Endothelial cell (in vitro differentiated cells): ENCODE data around the gene PTRH1. TPM values are rescaled to one million over a fixed set of nuclear protein-coding genes. Genes with fewer than 3 reads are reported as not detected.

Source experiments
- DNase-seq: peaks from one replicate; pipeline ENCODE4 v3.0.0; 2021; ENCODE audit warnings: low spot score
- H3K27ac Mint-ChIP-seq: one replicate; pipeline ENCODE4 v1.8.0; 2021; ENCODE audit warnings: mixed read lengths, inconsistent platforms; ENCODE audit not compliant: unreplicated experiment
- H3K27me3 Mint-ChIP-seq: one replicate; pipeline ENCODE4 v1.8.0; 2021; ENCODE audit warnings: mild to moderate bottlenecking, moderate library complexity, mixed read lengths, inconsistent platforms; ENCODE audit not compliant: unreplicated experiment
- H3K36me3 Mint-ChIP-seq: one replicate; pipeline ENCODE4 v1.8.0; 2021; ENCODE audit warnings: mild to moderate bottlenecking, low read depth, mixed read lengths, inconsistent platforms; ENCODE audit not compliant: unreplicated experiment
- H3K4me1 Mint-ChIP-seq: one replicate; pipeline ENCODE4 v1.8.0; 2021; ENCODE audit warnings: mild to moderate bottlenecking, mixed read lengths, inconsistent platforms; ENCODE audit not compliant: unreplicated experiment
- H3K4me3 Mint-ChIP-seq: one replicate; pipeline ENCODE4 v1.8.0; 2021; ENCODE audit warnings: mild to moderate bottlenecking, mixed read lengths, inconsistent platforms; ENCODE audit not compliant: unreplicated experiment
- H3K9me3 Mint-ChIP-seq: one replicate; pipeline ENCODE4 v1.8.0; 2021; ENCODE audit warnings: mixed read lengths, inconsistent platforms; ENCODE audit not compliant: unreplicated experiment
- long read RNA-seq: library from polyadenylated mRNA; unstranded; transcript quantifications from one replicate; pipeline ENCODE4 v2.0.0, GENCODE V29; 2020; ENCODE audit not compliant: unreplicated experiment
- total RNA-seq: library from RNA; stranded (reverse); fragmentation: NEBNext Ultra II Directional; extraction: Animal tissue kit (Norgen Biotek cat#: 25700); gene quantifications from one replicate; pipeline ENCODE4 v1.2.1, GENCODE V29; 2021; ENCODE audit not compliant: unreplicated experiment
- TF ChIP-seq, protein P1 (sequence below): fragments of 200-600 bp; sonication (generic); IDR thresholded peaks from one replicate; pipeline ENCODE4 v1.5.0; 2021; ENCODE audit warnings: antibody characterized with exemption; ENCODE audit not compliant: unreplicated experiment

PTRH1 gene
- 15.3 TPM for total RNA-seq
- long read RNA-seq, transcript PTRH1-208 (5 exons, 814 nt), result major isoform, 6 of 9 reads
- long read RNA-seq, partial matches to known transcripts, result 0 of 9 reads
- long read RNA-seq, other reads (novel, unspliced or antisense), result 2 of 9 reads

DNA sequence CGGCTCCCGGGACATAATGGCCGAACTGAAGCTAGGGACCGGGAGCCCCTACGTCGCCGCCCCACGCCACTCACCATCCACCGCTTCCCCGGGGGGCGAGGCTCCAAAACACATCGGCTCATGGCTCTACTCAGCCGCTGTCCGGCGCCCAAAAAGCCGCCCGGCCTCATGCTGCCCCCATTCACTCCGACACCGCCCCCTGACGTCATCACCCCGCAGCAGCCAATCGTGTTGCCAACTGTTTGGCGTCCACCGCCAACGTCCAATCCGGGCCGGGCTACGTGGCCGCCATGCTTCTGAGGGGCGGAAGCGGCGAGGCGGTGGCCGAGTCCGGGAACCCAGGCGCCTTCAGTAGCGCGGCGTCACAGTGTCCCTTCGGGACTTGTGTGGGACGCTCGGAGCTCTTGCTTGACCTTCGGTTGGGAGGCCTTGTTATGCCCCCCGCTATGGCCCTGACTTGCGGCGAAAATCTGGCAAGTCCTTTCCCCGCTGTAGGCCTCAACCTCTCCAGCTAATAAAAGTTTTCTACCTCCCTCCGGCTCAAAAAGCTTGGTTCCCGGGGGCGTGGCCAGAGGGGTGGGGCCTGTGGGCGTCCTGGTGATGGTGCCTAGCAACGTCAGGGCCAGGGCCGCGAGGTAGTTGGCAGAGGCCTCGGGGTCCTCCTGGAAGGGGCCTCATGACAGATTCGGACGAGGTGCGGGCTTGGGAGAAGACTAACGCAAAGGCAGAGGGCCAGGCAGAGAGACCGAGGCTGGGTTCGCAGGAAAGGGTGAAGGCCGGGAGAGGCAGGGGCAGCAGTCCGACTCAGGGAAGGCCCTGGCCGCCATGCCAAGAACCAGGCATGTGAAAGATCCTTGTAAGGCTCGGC lies at the start of gene PTRH1, which contains the start of gene TTC16:
TSS of gene PTRH1 (minus strand) at position 194 of the 868 bp plus-strand sequence. CDS start at position 170, 24 bp downstream.
TSS of gene TTC16 (plus strand) at position 610 of the 868 bp plus-strand sequence. CDS start at position 677, 67 bp downstream.
- Mint-ChIP-seq H3K9me3 (no peaks in the 10 kb centered on the region), H3K36me3 (no peaks in the 10 kb centered on the region), H3K4me3 (peak within 1 kb of the TSS; percentile 95), H3K4me1 (peaks cover 6% of the 10 kb centered on the region), H3K27me3 (peaks cover 15% of the 10 kb centered on the region), H3K27ac (peak within 1 kb of the TSS; percentile 86)
- peak; percentile 96 for DNase-seq
- TF ChIP-seq, protein P1, sequence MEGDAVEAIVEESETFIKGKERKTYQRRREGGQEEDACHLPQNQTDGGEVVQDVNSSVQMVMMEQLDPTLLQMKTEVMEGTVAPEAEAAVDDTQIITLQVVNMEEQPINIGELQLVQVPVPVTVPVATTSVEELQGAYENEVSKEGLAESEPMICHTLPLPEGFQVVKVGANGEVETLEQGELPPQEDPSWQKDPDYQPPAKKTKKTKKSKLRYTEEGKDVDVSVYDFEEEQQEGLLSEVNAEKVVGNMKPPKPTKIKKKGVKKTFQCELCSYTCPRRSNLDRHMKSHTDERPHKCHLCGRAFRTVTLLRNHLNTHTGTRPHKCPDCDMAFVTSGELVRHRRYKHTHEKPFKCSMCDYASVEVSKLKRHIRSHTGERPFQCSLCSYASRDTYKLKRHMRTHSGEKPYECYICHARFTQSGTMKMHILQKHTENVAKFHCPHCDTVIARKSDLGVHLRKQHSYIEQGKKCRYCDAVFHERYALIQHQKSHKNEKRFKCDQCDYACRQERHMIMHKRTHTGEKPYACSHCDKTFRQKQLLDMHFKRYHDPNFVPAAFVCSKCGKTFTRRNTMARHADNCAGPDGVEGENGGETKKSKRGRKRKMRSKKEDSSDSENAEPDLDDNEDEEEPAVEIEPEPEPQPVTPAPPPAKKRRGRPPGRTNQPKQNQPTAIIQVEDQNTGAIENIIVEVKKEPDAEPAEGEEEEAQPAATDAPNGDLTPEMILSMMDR, result no peak

GRCh38 chr9:127763918-127764384 lies 48.5 kb upstream of the PTRH1 start:
- peaks cover 75% of the 10 kb centered on the region for H3K4me1 Mint-ChIP-seq
- H3K9me3 Mint-ChIP-seq, result no peaks in the 10 kb centered on the region
- peak overlapping the region; percentile 98 for H3K27ac Mint-ChIP-seq
- peaks cover 52% of the 10 kb centered on the region for H3K36me3 Mint-ChIP-seq
- H3K4me3 Mint-ChIP-seq, result peak overlapping the region; percentile 74
- peaks cover 10% of the 10 kb centered on the region for H3K27me3 Mint-ChIP-seq
- peak; percentile 76 for DNase-seq
- TF ChIP-seq, protein P1, result peak; percentile 39

DNA sequence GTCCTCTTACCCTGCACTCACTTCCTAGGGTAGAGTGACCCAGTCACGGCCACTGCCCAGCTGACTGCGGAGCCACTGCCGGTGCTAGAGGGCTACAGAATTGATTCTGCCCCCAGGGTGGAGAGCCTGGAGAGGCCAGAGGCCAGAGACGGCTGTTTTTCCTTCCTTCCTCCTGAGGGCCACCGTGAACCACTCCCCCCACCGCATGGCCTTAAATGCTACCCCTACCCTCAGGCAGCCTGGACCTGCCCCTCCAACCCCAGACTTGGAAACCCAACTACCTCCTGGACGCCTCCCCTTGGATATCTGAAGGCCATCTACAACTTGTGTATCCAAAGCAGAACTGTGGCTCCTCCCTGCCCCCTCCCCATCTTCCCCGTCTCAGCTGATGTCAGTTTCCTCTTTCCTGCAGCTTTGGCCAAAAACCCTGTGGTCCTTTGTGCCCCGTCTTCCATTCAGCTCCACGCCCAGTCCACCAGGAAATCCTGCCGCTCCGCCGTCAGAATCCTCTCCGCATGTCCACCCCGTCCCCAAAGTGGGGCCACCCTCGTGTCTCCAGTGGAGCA lies 46.7 kb upstream of the PTRH1 start:
- peak overlapping the region; percentile 98 for H3K27ac Mint-ChIP-seq
- peaks cover 11% of the 10 kb centered on the region for H3K27me3 Mint-ChIP-seq
- H3K36me3 Mint-ChIP-seq, result peaks cover 51% of the 10 kb centered on the region
- H3K9me3 Mint-ChIP-seq, result no peaks in the 10 kb centered on the region
- peak overlapping the region; percentile 85 for H3K4me3 Mint-ChIP-seq
- H3K4me1 Mint-ChIP-seq, result peaks cover 68% of the 10 kb centered on the region
- peak; percentile 68 for DNase-seq
- TF ChIP-seq, protein P1, result no peak

GRCh38 chr9:127761491-127761956 lies 46.1 kb upstream of the PTRH1 start:
- DNase-seq, result no peak
- TF ChIP-seq, protein P1, result no peak
- Mint-ChIP-seq H3K4me1 (peaks cover 62% of the 10 kb centered on the region), H3K36me3 (peaks cover 44% of the 10 kb centered on the region), H3K4me3 (peak overlapping the region; percentile 85), H3K27me3 (peaks cover 14% of the 10 kb centered on the region), H3K27ac (peak overlapping the region; percentile 98), H3K9me3 (no peaks in the 10 kb centered on the region)
